Measurements from ENCODE around the gene TNC.

TNC gene

DNA sequence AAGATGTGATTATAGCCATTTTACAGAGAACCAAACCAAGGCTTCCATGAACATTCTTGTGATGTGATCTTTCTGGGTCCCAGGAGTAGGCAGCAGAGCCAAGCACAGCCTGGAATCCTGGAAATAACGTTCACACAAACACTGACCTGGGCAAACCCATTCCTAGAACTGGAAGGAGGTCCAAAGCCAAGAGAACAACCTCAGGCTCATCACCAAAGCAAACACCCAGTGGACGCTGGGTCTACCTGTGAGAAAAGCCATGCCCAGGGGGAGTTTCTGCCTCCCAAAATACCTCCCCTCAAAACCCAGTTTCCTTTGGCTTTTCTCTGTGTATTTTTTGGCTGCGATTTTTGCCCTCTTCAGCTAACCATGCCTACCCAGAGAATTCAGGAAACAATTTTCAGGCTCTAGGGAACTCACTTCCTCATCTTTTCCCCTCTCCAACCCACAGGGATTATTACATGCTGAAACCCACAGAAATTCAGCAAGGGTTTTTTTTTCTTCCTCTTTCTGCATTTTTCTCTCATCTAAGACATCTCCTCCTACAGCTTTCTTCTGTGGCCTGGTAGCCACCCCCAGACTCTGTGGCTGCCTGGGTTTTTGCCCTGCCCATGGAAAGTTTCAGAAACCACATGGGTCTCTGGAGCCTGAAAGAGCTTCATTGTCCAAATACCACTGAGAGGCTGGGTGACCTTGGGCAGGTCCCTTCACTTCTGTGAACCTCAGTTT is 75.0 kb downstream of the TNC start:
- DNase-seq, result peak; percentile 98

DNA sequence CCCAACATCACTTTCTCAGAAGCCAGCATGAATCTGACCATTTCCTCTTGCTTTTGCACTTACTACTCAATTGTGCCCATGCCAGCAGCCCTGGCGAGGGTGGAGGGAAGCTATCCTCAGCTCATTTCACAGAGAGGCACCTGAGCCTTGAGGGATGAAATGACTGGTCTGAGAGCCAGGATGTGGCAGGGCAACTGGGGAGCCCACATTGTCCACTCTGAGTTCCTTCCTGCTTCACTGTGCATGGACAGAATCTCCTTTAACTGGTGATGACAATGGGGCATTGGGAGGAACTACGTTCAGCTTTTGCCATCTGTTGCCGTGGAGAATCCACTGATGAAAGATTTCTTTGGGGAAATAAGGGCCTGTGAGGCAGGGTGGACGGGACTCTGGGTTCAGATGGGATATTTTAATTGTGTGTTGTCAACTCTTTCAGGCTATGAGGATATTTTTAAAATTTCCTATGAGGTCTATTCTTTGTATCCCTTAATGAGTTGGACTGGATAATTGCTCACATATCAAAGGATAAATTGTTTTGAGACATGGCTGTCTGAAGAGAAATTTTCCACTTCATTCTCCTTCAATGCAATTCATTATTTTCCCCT is 78.3 kb downstream of the TNC start:
- no peak for DNase-seq

DNA sequence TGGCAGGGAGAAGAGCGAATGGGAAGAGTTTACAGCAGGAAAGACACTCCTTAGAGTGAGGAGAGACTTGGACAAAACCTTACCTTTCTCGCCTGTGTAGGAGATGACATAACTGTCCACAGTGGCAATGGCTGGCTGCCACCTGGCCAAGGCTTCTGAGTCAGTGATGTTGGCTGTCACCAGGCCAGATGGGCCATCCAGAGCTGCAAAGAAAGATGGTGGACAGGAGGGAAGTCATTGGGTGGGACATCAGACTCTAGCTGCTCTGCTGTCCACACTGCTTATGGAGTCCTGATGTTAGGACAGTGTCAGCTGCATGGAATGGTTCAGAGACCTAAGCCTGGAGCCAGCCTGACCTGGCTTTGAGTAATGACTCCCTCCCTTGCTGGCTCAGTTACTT is 79.8 kb downstream of the TNC start:
- no peak for DNase-seq

DNA sequence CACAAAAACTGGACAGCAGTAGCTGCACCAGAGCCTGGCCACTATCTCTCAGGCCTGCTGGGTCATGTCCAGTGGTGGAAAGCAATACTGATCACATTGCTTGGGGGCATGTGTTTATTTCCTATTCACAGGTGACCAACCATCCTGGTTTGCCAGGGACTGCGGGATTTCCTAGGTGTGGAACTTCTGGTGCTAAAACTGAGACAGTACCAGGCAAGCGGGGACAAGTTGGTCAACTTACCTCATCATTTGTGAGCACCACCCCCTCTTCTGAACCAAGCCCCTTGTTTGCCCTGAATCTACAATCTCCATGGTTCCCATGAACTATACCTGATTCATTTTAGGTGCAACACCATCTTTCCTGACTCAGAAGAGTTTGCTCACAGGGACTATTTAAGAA is 81.3 kb downstream of the TNC start:
- no peak for DNase-seq

DNA sequence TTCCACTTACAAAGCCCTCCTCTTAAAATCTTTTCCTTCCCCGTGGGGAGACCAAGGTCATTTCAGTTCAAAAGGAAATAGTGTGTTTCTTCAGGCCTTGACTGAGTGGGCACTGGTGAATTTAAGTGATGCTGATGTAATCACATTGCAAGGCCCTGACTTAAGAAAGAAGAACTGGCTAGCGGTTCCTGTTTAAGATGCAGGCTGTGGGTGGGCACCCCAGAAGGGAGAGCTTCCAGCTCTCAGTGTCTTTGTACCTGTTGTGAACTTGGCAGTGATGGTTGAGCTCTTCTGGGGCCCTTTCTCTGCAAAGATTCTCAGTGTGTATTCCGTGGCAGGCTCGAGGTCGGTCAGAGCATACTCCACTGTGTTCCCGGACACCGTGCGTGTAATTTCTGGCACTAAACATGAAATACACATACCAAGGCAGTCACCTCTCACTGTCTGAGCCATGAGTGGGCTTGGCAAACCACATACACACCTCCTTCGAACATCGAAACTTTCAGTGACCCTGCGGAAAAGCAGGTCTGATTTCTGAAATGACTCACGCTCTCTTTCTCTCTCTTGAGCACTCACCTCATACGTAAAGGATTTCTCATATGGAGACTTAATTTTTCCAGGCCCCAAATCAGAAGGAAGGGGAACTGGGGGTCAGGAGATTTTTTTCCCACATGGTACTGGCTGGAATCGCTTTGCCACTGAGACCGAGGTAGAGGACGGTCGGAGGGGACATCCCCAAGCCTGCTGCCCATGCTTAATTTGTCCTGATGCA is 81.9 kb downstream of the TNC start:
- peak; percentile 91 for DNase-seq

DNA sequence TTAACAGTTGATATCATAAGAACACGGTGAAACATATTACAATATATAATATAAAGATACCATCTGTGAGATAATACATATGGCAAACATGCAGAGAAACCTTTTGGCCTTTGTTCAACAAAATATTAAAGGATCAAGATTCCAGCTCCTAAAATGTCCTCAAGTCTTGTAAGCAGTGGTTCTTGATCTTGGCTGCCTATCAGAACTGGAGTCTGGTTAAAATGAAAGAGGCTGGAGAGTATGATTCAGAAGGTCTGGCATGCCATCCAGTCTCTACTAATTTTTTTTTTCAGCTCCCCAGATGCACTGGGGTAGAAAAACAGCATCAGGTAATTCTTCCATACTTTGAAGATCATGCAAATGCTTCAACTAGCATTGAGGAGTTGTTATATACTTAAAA is 83.2 kb downstream of the TNC start:
- no peak for DNase-seq

DNA sequence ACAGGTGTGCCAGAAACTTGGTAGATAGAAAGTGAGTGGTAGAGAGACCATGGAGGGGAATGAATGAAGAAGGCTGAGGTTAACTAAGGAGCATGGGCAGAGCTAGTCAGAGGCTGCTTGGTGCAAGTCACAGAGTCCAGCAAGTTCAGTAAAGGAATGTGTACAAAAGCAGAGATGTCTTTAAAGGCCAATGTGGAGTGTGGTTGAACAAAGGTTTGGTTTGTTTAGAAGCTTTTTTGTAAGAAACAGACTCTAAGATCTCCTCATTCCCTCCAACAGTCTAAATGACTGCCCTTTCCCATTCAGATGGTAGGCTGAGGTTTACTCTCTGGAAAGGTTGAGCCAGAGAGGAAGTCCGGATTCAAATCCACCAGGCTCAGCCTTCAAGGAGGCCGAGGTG is 84.2 kb downstream of the TNC start:
- DNase-seq, result no peak

DNA sequence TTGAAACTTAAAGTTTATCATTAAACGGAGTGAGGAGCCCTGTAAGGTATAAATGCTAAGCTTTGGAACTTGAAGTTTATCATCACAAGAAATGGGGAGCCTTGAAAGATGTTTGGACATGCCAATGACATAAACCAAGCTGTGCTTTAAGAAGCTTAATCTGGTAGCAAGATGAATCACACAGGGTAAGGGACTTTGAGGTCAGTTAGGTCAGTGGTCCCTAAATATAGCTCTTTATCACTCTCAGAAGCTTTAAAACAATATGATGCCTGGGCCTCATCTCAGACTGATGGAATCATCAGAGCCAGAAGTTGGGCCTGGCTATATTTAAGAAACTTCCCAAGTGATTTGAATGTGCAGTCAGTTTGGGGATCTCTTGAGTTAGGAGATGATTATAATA is 85.7 kb downstream of the TNC start:
- no peak for DNase-seq

DNA sequence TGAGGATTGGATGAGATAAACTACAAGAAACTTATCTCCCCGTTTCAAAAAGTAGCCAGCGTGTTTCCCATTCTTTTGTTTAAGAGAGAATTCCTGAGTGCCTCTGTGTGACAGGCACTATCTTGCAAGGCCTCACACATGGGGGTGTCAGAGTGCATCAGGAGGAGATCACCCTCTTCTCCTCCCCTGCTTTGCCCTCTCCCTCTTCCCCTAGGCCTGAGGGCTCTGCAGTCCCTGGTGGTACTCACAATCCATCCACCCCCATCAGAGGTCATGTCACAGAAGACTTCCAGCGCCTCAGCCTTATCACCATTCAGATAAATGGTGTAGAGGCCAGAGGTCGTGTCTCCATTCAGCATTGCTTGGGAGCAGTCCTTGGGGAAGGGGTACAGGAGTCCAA is 88.0 kb downstream of the TNC start:
- DNase-seq, result no peak

DNA sequence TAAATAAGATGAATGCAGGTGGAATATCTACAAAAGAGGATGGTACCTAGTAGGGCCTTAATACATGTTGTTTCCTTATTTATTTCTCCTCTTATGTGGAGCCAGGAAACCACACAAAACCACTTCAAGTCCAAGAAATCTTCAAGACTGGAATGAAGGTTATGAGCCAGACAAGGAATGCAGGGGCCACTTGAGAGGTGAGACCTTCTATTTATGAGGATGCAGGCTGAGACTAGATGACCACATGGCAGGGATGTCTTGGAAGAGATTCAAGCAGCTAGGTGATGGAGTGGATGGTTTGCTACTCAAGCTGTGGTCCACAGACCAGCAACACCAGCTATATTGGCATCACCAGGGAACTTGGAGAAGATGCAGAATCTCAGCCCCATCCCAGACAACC is 92.2 kb downstream of the TNC start:
- DNase-seq, result no peak

DNA sequence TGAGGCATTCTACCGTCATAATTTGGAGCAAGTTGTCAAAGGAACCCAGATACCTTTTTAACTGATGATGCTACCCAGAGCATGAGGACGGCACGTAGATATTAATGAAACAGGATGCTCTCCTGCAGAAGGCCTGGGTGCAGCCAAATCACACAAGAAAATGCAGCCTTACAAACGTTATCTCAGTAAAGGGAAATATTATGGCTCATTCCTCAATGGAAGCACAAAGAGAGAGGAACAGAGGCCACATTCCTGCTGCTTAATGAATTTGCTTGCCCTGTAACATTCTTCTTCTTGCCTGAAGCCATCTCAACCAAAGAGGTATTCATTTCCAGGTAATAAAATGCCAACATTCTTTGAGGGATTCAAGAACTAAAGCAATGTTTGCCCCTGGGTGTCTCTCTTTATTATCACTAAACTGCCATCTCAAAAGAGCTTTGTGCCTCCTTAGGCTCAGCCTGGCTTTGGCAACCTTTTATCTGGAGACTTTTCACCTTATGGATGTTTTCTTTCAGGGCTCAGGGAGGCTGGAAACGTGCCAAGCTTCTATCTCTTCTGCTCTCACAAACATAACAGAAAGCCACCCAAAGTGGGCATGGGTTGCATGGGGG is 92.9 kb downstream of the TNC start:
- no peak for DNase-seq

DNA sequence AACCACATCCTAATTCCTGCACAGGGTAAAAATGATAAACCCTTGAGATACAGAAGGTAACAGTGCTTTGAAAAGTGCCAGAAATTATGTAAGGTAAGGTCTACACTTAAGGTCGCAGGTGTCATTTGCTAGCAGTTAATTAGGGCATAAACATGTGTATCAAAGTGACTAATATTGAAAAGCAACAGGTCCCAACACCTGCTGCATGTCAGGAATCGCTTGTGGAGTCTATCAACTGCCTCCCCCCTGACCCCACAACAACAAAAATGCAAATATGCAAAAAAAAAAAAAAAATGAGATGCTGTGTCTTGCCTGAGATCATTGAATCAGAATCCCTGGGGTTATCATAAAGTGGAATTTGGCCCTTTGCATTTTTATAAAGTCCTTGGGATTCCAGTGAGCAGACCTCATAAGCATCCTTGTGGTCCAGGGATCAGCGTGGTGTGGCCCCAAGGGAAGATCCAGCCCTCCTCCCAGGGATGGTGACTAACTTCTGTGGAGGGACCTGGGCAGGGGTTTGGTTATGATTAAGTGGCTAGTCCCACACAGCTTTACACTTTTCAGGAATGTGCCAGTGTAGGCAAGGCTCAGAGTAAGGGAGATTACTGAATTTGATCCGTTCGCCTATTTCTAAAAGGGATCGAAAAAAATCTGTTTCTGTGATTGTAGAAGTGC is 95.1 kb downstream of the TNC start:
- no peak for DNase-seq

DNA sequence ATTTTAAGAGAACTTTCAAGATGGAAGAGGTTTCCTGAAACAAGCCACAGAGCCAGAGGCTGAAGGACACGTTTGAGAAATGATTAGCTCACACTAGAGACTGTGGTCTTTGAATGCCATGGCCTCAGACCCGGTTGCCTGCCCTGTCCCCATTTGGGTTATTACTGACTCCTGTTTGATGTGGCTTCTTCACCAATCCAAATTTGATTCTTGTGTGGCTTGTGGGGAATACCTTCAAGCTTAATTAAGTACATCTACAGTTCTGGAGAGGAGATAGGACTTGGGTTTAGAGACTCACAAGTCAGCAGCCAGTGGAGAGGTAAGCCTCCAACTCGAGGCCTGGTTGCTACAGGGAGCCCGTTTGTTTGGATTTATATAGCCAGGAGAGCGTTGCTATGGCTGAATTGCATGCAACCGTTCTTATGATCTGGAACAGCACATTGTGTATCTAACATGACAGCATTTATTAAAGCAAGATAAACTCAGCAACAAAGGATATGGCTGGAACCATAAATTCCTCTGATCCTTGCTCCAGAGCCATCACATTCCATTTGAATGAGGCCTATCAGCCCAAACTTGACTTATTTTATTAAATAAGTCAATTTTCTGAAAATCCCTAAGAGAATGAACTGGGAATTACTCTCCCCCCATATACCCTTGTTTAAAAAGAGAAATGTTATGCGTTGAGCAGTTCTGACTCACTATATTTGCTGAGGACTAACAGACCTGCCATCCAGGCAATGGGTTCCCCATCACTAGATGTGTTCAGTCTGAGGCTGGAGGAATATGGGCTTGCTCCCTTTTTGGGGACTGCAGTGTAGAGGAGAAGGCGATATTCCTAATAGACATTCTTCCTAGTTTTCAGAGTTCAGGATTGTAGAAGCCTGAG is 99.2 kb downstream of the TNC start:
- no peak for DNase-seq

DNA sequence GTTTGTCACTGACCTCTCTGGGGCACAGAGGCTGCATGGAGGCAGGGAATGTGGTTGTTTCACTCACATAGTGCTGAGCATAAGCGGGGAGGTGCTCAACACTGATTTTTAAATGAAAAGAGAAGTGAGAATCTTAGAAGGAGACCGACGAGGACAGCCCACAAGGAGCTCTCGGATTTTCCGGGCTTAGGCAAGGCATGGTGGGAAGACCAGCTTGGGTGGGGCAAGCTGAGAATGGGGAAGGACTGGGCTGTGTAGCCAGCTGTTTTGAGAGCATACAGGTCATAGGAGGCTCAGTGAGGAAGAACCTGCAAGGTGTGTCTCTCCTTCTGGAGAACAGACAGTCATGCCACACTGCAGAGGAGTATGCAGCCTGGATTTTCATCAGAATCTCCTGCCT is 101.6 kb downstream of the TNC start:
- DNase-seq, result peak; percentile 70

DNA sequence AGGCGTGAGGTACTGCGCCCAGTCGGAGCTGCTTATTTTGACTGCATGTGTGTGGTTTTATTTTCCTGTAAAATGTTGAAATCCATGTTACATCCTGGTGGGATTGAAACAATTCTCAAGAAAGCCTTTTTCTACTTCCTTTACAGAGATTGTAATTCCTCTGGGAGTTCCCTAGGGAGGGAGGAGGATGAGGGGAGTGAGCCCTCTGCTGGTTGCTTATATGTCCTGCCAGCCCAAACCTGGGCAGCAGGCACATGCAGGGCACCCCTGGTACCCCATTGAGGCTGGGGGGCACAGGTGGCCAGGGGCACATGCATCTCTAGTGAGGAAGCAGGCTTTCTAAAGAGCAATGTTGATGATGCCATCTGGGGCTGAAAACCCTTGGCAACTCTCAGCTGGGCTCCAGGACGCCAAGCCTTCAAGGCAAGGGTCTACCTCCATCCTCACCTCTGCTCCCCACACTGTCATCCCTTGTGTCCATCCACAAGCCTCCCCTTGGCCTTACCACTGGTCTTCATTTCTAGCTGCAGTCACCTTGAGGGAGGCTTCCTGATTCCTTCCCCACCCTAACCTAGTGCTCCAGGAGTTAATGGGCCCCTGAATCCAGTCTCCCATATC is 102.8 kb downstream of the TNC start:
- DNase-seq, result no peak

DNA sequence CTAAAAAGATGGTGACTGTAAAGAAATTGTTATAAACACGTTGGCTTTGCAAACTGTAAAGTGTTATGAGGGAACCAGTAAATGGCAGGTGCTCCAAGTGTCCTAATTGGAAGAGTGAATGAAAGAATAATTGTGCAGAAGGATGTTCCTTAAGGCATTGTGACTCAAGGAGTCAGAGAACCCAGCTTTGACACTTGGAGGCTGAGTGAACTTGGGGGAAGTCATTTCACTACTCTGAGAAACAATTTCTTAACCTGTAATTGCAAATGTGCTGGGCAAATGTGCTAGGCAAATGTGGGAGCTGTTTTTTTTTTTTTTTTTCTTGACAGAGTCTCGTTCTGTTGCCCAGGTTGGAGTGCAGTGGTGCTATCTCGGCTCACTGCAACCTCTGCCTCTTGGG is 103.5 kb downstream of the TNC start:
- no peak for DNase-seq

DNA sequence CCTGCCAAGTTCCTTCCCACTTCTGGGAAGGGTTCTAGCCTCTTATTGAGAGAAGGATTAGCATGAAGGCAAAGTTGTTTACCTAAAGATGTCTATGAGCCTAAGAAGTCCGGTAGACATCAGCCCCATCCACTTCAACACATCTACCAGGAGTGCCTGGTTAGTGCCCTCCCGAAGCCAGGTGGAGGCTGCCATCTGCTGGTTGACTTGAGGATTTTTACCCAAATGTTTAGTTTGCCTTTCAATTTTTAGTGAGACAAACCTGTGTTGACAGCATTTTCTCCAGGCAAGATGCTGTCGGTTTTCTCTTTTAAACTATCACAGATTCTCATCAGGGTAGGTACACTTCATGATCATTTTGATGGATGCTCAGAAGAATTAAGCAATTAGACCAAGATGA is 104.0 kb downstream of the TNC start:
- peak; percentile 66 for DNase-seq

DNA sequence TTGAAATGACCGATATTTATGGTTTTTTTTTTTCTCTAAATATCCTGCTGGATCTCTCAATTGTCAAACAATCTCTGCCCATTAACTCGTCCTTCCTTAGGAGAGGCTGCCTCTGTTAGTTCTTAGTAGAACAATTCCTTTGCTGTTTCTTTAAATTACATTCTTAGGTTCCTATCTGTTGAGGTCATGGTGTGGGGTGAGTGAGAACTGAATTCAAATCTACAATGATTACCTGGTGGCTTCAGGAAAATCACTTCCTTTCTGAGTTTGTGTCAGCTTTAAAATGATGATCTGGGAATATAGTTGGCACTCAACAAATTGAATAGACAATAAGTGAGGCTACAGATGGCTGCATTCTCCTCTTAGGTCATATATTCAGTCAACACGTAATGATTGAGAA is 105.5 kb downstream of the TNC start:
- no peak for DNase-seq

DNA sequence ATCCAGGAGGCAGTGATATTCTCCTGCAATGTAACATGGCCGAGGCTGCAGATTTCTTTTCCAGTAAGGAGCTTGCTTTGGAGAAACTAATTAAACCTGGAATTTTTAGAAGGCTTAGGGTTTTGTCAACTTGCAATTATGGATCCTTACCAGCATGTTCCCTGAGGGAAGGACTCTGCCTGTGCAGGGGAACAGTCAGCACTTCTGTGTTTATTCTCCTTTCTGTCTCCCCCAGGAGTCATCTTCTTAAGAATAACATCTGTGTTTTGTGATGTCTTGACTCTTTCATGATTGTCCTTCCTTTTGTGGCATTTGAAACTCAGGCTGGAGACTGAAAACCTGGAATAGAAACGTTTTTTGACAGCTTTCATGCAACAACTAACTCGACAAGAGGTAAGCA is 107.1 kb downstream of the TNC start:
- DNase-seq, result no peak

DNA sequence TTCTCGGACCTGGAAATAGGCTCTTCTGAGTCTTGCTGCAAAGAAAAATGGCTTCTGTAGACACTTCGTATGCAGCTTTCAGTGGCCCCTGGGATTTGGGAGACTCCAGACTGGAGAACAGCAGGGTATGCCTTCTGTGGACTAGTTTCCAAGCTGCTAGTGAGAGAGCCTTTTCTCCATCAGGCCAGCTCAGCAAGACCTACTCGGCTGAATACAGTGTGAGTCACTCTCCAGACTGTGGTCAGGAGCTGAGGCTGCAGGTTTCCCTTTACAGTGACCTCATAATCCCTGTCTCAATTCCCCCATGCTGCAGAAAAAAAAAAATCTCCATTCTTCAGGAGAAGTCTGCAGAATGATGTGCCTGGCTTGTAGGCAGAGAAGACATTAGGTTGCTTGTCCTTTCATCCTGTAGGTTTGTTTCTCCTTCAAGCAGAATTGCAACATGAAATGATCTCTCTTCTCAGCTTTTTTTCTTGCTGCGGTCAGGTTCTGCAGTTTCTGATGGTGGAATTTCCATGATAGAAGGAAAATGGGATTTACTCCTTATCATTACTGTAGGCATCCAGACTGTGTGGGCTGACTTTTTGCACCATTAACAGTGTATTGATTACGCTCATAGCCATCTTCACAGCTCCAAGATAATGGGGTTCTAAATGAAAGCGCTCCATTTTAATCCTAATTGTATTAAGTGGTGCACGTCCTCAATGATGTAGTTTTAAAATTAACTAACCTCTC is 109.3 kb downstream of the TNC start:
- DNase-seq, result peak; percentile 70

DNA sequence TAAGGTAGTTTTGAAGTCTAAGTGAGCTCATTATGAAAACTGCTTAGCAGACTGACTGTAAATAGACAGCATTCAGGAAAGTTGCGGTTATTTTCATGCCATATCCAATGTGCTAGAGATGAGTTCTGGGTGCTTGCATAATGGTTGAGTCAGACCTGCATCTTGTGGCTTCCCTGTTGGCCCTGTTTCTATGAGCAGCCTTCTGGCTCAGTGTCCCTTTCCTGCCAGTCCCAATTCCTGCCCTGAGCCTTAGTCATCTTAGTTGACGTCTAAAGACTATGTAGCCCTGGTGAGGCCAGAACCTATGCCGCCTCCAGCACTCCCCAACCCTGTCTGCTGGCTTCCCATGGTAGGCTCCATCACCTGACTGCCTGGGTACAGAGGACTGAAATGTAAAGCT is 111.3 kb downstream of the TNC start:
- peak; percentile 92 for DNase-seq
